CD1c-positive myeloid dendritic cell (primary cell): ENCODE data around the gene KMT2D.

Source experiments
- DNase-seq: peaks from one replicate; pipeline ENCODE4 v3.0.0-alpha.2; 2016; ENCODE audit errors: extremely low spot score

Gene KMT2D

DNA sequence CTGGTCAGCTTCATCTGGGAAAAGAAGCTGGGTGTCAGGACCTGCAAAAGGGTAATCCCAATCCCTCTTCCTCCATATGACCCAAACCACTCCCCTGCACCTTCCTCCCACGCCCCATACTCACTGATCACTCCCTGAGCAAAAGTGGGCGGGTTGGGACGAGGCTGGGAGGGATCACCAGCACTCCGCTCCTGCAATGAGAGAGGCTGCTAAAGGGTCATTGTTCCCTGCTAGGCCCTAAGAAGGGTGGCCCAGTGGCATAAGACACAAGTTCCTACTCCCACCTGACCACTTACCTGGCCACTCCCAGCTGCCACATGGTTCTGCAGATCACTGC, 26.3 kb downstream of the KMT2D start:
- DNase-seq: no peak

DNA sequence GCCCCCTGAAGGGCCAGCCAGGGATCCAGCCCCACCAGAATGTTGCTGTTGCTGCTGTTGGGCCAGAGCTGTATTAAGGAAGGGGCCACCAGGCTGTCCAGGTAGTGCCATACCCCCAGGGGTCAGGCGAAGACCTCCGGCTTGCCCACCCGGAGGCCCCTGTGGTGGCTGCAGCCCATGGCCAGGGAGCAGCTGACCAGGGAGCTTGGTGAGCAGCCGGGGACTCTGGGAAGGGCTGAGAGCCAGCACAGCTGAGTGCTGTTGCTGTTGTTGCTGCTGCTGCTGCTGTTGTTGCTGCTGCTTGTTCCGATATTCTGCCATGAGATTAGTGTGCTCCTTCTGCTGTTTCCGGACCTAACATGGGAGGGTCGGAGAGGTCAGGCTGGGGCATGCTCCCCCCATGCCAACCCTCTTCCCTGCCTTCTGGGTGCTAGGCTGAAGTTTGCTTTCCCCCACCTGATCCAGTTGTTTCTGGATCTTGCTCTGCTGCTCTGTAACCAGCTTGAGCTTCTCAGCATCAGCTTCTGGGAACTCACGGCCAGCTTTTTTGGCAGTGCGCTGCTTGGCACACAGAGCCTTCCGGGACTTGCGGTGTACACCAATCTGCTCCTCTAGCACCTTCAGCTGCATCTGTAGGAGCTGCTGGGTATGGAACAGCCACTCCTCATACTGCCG, 26.8 kb downstream of the KMT2D start:
- DNase-seq: no peak

GRCh38 chr12:49032679-49033447, 27.7 kb downstream of the KMT2D start:
- DNase-seq: no peak

DNA sequence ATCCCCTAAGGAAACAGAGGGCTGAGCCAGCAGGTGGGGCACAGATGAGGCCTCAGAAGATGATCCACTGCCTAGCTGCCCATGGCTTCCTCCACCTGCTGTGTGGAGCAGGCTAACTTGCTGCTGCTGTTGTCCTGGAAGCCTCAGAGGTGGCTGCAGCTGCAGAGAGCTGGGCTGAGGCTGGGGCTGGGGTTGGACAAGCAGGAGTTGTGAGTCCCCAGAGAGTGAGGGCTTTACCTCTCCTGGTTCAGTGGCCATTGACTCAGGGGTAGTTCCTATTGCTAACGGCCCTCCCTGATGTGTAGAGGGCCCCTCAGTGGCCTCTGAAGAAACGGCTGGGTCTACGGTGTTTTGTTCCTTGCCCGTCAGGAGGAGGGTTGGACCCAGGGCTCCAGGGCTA, 28.3 kb downstream of the KMT2D start:
- DNase-seq: no peak

DNA sequence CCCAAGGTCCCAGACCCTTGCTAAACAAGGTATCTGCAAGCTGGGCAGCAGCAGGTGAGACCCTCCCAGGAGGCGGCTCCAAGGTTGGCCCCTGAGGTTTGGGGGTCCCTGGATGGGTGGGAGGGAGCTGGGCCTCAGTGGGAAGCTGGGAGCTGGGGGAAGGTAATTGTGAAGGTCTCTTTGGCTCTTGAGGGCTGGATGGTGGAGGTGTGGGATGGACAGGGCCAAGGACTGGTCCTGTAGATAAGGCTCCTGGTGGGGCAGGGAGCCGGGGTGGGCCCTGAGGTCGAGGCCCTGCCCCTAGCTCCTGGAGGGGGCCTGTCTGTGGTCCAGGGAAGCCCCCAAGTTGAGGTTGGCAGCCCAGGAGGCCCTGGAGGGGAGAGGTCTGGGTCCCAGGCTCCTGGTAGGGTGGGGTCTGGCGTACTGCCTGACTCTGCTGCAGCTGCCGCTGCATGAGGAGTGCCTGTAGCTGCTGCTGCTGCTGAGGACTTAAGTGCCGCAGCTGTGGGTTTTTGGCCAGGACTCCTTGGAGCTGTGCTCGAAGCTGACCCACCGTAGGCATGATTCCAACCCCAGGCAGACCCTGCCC, 28.9 kb downstream of the KMT2D start:
- no peak for DNase-seq

GRCh38 chr12:49030714-49031572, 29.7 kb downstream of the KMT2D start:
- no peak for DNase-seq

DNA sequence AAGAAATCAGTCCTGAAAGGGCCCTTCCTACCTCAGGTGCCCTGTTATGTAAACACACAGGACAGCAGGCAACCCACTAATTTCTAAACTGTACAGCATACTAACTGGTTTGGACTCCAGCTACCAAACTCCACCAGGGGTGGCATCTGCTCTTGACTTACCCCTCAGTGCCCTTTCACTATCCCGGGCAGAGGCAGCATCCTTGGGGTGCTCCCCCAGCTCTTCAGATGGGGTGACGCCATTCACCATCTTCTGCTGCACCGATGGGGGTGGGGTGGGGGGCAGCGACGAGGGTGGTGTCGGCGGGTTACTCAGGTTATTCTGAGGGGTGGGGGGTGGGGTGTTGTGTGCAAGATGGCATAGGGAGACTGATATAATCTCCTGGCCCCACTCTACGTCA, 30.5 kb downstream of the KMT2D start:
- DNase-seq: no peak

DNA sequence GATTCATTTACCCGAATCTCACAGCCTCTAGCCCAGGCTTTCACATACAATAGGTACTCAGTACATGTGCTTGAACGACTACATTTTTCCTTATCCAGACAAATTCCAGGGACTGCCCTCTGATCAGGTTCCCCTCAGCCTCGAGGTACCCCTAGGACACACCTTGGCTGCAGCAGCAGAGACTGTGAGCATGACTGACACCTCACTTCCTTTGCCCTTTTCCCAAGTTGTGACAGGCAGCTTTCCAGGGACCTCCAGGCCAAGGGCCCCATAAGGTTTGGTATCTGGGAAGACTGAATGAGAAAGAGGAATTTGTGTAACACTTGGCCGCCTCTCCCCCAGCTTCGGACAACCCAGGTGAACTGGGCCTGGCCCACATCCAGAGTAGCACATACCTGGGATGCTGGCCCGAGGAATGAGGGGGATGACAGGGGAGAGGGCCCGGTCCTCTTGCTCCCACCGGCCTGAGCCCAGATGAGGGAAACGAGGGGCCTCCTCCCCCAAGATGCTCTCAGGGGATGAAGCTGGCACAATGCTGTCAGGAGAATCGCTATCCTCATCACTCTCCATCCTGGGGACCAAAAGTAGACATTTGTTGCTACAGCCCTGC, 31.8 kb downstream of the KMT2D start:
- DNase-seq: no peak

GRCh38 chr12:49027846-49028555, 32.6 kb downstream of the KMT2D start:
- DNase-seq: peak; percentile 34

- DNase-seq: no peak
Observed at GRCh38 chr12:49026678-49027480, 33.7 kb downstream of the KMT2D start.

DNA sequence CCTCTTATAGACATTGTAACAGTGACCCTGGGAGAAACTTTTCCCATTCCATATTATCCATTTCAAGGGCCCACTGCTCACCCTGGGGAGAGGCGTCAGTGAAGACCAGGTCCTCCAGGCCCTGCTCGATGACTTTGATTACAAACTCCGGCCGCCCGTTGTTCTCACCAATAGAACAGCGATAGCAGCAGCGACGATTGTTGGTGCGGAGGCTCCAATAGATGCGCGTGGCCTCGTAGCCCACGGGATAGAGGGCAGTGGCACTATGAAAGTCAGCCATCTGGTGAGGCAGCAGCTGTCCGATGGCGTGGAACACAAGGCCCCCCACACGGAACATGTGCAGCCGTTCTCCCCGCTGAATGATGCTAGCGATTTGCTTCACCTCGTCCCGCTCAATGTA, 34.5 kb downstream of the KMT2D start:
- DNase-seq: no peak

- no peak for DNase-seq
Observed at GRCh38 chr12:49025463-49025862, 35.1 kb downstream of the KMT2D start.

DNA sequence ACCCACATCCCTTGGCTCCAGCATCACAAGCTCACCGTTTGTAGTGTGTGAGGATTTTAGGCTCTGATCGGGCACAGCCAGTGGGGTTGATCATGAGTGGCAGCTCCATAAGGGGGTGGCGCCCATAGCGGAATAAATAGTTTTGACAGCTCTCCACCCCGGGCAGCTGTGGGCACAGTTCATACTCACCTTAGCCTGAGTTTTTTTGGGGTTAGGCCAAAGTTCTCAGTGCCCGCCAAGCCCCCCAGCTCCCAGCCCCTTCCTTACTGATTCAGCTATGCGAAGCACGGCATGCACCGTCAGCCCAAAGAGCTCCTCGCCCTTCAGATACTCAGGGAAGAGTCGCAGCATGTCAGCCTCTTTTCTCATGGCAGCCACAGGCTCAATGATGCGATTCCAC, 36.1 kb downstream of the KMT2D start:
- DNase-seq: no peak

GRCh38 chr12:49023812-49024211, 36.8 kb downstream of the KMT2D start:
- DNase-seq: no peak

- DNase-seq: no peak
Observed at GRCh38 chr12:49022558-49023178, 37.9 kb downstream of the KMT2D start.

- DNase-seq: no peak
Observed at GRCh38 chr12:49021292-49021915, 39.2 kb downstream of the KMT2D start.

GRCh38 chr12:49020441-49020840, 40.2 kb downstream of the KMT2D start:
- DNase-seq: no peak

DNA sequence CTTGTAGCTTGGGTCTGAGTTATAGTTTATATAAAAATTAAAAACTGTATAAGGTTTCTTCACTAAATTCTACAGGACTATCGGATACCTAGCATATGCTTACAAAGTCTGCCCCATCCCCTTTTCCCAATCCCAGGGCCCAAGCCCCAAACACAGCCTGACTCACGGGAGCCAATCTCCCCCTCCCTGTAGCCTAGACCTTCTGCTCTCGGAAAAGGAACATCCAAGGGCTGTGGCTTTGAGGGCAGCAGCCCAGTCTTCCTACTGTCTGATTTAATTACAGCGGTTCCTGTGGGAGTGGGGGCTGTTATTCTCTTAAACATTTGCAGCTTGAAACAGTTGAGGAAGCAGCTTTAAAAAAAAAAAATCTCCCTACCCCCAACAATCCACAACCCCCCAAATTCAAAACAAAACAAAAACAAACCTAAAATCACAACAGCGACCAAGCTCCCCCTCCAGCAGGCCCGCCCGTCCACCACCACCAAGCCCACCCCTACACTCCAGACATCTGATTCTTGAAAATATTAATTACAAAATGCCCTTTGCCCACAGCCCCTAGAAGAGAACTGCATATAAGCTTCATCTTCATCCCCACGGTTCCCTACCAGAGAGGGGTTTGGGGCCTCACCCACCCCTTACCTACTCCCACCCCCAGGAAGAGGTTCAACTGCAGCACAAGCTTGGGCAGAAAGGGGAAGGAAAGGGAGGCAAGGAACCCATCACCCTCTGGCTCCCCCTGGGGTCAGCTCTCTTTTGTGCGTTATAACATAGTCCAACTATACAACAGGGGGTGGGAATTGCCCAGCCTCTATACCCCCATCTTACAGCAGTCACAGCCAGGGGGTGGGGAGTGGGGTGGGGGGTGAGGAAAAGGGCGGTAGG, 40.9 kb downstream of the KMT2D start:
- DNase-seq: peak; percentile 64

- no peak for DNase-seq
Observed at GRCh38 chr12:49019120-49019430, 41.5 kb downstream of the KMT2D start.
